ENCODE data around the gene HSBP1.
A peak's percentile ranks its signal among the peaks of the same experiment; 100 is the strongest.

Gene HSBP1

DNA sequence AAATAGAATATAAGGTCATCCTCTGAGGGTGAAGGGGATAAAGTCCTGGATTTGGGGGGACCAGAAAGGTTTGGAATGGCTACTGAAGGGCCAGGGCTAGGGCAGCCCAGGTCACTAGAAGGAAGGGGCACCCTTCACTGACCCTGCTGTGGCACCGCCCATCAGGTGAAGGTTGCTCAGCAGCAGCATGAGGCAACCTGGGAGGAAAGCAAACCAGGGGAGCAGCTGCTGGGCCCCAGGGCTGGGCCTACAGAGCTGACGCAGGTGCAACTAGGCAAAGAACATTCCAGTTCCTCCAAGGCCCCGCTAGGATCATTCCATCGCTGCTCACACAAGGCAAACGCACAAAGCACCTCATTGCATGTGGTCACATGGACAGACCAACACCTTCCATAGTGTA lies 3.4 kb upstream of the HSBP1 start:
- no peak for DNase-seq

DNA sequence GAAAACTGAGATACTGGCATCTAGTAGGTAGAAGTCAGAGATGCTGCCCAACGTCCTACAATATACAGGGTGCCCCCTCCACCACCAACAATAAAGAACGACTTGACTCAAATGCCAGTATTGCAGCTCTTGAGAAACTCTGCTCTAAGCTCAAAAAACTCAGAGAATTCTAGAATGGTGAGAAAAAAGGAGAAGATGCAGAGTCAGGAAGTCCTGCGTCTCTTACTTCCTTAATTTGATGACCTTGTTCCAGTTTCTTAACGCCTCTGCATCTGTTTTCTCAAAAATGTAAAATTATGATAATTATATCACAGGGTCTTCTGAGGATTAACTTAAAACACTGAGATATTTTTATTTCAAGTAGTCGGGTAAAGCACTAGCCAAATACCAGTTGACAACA lies 1.7 kb upstream of the HSBP1 start:
- no peak for DNase-seq

DNA sequence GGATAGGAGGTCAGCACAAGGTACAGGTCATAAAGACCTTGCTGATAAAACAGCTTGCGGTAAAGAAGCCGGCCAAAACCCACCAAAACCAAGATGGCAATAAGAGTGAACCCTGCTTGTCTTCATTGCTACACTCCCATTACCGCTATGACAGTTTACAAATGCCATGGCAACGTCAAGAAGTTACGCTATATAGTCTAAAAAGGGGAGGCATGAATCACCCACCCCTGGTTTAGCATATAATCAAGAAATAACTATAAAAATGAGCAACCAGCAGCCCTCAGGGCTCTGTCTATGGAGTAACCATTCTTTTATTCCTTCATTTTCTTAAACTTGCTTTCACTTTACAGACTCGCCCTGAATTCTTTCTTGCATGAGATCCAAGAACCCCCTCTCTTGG lies 1.0 kb upstream of the HSBP1 start:
- no peak for DNase-seq

DNA sequence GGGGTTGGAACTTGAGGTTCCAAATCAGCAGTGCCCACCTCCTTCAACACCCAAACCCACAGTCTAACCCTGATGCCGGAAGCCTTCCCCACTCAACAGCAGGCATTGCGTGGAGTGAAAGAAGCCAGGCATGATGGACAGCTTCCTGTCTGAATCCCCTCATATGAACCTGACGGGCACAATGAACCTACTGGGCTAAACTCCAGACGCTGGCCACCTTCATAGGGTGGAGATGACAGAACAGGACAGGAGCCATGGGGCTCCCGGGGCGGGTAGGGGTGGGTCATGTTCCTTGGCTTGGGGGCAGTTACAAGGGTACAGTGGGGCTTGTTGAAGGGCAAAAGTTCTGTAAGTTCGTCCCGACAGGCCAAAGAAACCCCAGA lies 460 bp upstream of the HSBP1 start:
- no peak for DNase-seq

DNA sequence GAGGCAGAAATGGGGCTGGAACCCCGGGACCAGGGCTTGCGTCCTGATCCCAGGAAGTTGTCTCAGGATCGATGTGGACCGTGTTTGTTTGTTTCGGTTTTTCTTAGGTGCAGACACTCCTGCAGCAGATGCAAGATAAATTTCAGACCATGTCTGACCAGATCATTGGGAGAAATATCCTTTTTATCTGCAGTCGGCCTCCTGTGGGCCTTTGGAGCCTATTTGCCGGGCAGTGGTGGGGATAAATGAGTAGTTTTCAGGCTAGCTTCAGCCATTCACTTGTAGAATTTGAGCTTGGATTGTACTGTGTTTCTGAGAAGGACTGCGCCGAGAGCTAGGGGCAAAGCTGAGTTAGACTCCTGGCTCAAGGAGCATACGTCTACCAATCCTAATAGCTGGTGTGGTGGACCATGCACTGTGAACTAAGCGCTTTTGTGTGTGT lies 816 bp downstream of the HSBP1 start:
- DNase-seq, result no peak

DNA sequence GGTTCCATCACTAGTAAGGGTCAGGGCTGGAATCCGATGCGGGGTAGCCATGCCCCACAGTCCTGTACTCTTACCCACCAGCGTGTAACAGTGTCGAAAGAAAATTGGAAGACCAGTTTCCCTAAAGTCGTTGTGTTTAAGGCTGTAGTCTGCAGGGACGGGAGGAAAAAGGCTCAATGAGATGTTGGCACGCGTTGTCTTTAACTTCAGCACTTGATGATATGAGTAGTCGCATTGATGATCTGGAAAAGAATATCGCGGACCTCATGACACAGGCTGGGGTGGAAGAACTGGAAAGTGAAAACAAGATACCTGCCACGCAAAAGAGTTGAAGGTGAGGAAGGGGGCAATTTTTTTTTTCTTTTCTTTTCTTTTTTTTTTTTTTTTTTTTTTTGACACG lies 1.3 kb downstream of the HSBP1 start:
- DNase-seq, result no peak

DNA sequence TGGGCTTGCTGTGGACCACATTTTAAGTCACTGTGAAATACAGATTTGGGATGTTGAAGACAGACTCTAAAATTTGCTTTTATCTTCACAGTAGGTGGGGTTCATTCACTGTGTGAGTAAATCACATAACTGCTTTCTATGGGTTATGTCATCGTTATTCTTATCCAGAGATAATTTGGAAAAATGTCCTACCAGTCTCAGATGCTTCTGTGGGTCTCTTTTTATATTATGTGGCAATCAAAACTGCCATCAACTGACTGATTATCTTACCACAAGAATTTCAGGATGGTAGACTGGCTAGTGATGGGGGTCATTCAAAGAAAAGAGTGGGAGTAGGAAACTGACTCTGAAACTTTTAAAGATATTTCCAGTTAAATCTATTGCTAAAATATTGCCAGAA lies 3.1 kb downstream of the HSBP1 start:
- DNase-seq, result no peak

DNA sequence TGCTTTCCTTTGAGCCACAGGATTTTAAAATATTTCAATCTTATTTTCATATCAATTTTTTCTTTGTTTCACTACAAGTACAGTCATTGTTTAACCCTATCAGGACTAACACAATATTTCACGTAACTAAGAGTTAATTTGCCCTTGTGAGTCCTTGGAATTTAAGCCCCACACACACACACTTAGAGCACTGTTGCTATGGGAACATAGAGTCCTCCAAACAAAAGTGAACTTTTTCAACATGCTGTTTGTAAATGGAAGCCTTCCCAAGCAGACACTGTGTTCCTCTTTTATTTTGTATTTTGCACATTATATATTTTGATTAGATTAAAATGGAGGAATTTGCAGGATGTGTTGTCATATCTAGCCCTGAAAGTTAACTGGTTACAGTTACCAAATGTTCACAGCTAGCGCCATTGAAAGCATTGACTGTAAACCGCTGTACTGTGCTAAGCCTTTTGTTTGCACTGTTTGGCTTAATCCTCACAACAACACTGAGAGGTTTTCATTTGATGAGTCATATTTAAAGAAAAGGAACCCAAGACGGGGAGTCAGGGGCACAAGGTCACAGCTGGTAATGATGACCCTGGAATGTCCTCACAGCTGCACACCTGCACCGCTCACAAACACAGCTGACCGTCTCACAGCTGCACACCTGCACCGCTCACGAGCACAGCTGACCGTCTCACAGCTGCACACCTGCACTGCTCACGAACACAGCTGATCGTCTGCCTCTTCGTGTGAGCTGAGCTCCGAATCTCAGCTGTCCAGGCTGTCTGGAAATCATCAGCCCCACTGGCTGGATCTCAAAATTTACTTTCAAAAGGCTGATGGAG lies 6.3 kb downstream of the HSBP1 start:
- no peak for DNase-seq

DNA sequence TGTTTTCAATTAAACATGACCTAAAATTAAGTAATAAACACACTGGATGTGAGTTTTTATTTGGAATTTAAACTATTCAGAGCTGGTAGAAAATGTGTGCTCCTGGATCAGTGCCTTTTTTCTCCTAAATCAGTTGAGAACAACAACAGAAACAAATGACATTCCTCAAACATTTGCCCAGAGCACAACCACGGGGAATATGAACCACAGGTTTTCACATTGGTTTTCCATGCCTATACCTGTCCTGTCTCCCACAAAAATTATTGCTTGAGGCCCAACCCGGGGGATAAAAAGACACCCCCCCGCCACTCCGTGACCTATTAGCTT lies 6.8 kb downstream of the HSBP1 start:
- DNase-seq, result no peak

DNA sequence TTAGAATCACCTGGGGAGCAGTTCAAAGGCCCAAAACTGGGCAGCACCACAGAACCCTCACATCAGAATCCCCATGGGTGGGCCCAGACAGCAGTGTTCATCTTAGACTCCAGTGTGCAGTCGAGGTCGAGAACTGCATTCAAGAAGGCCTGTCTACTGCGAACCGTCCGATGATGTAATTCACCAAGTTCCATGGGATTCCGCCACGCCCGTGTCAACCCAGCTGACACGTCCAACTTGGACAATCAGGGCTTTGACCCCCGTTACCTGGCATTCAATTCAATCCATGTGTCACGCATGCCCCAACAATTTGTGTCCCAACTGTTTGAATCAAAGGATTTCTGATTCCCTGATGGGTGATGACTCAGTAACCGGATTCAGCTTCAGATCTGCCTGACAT lies 9.2 kb downstream of the HSBP1 start:
- no peak for DNase-seq

DNA sequence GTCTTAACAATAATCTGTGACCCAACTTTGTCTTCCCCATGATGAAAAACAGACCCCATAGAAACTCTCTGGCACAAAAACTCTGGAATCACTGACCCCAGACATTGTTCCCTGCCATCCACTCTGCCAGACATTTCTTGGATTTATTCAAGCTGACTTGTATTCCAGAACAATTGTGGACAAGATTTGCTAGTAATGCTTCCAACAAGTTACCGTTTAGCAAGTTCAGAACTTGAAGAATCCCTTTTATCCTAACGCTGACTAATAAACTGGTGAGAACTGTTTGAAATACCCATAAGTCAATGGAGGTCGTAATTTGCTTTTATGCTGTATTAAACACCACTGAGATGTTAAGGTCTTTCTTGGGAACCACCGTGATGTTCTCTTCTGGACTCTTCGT lies 10.5 kb downstream of the HSBP1 start:
- DNase-seq, result no peak

DNA sequence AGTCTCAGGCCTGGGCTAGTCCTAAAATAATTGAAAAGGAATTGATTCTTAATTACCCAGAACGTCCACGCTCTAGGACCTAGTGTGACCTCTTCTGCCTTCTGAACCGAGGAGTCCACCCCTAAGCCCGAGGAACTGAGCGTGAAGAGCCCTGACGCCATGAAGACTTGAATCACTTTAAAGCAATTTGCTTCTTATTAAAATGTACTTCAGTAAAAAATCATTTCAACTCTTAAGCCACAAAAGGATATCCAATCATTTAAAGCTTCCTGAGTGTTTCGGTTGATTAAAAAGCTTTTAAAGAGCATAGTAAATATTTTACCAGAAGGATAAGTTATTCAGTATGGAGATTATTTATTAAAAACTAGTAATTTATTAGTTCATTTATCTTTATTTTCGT lies 11.6 kb downstream of the HSBP1 start:
- DNase-seq, result no peak

DNA sequence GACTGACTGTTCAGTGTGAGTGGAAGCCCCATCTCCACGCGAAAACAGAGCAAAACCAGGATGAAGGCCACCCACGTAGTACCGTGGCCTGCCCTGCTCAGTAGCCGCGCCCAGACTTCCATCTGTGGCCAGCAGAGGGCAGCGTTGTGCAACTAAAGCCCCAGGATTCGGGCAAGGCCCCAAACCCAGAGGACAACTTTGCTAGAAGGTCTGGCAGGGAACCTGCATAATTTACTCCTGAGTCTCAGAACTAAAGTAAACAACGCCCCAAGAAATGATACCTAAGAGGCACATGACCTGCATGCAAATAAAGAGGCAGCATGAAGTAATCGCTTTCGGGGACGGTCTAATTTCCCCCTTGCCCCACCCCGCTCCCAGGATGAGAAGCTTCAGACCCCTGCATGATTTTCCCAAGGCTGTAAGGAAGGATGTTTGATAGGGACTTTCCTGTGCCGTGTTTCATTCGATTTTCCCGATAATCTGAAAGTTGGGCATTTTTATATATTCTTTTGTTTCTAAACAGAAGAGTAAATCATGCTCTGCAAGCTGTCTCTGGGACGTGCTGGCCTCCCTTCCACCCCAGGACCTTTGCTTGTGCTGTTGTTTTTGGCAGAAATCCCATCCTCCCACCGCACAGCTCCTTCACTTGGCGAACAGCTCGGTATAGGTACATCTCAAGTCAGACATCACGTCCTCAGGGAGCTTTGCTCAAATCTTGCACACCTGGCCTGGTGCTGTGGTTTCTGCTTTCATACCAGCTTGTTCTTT lies 18.6 kb downstream of the HSBP1 start:
- DNase-seq, result peak in 1 of 2 experiments; percentile 61

DNA sequence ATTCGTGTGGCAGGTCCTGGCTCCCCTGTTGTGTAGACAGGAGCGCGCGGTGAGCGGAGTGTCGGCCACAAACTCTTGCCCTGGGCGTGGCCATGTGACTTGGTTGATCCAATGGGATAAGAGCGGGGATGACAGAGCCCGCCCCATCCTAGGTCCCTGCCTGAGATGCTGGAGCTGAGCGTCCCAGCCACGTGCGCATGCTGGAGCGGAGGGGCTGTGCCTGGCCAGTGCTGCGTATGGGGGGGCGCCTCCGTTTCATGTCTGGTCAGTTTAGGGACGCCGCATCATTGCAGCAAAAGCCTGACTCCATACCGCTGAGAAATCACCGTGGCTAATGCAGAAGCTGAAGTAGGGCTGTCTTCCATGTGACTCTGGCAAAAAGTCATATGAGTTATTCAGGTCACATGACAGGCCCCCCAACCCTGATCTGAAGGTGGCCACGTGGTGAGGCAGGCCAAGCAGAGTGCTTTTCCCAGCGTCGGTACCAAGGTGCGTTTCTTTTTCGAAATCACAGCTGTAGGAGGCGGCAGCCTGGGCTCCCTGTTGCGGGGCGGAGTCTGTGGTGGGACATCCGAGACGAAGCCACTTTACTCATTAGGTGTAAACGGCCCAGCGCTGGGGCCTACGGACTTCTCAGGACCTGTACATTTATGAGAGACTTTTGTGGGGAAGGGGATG lies 22.5 kb downstream of the HSBP1 start:
- no peak for DNase-seq

DNA sequence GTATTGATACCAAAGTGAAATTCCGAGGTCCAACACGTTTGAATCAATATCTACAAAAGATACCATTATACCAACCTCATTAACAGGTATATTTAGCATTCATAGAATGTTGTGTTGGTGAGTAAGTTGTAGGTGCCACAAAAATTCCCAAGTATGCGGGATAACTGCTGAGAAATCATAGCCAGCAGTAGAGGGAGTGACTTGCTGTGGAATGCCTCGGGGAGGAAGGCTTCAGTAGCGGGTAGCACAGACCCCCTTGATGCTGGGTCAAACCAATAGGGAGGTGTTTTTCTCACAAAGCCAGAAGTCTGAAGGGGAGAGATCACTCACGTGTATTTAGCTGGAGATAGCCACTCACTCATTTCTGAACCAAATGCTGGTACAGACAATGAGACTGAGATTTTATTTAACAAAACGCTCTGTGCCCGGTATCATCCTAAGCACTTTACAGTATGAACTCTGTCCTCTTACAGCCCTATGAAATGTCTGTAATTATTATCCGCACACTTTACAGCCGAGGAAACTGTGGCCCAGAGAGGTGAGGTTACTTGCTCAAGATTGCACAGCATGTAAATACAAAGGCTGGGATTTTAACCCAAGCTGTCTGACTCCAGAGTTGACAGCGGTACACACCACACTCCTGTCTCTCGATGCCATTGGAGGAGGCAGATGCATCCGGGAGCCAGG lies 23.1 kb downstream of the HSBP1 start:
- DNase-seq, result no peak

DNA sequence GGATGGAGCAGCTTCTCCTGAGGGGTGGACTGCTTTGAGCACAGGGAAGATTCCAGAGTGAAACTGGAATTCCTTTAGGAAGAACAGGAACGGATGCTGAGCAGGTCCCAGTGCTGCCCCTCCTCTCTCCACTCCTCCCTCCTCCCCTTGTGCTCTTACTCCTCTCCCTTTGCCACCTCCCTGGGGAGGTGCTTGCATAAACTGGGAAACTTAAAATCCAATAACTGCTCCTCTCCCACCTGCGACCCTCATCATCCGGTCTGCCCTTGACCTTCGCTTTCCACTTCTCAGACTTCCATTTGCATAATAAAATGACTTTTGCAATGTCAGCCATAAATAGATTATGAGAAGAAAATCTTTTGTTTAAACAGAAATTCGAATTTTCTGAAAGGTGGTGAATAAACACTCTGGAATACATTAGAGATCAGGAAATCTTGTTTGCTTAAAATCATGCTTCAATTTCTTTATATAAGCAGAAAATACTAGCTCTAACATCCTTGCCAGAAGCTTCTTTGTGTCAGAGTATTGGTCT lies 23.7 kb downstream of the HSBP1 start:
- DNase-seq, result no peak

DNA sequence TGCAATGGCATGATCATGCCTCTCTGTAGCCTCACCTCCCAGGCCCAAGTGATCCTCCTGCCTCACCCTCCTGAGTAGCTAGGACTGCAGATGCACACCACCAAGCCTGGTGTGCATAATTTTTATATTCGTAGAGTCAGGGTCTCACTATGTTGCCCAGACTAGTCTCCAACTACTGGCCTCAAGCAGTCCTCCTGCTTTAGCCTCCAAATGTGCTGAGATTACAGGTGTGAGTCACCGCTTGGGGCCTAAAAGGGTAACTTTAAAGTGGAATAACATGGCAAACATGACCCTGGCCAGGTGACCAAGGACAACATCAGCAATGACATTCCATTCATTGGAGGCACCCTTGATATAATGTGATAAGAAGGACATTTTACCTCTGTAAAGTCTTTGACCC lies 26.1 kb downstream of the HSBP1 start:
- DNase-seq, result no peak

DNA sequence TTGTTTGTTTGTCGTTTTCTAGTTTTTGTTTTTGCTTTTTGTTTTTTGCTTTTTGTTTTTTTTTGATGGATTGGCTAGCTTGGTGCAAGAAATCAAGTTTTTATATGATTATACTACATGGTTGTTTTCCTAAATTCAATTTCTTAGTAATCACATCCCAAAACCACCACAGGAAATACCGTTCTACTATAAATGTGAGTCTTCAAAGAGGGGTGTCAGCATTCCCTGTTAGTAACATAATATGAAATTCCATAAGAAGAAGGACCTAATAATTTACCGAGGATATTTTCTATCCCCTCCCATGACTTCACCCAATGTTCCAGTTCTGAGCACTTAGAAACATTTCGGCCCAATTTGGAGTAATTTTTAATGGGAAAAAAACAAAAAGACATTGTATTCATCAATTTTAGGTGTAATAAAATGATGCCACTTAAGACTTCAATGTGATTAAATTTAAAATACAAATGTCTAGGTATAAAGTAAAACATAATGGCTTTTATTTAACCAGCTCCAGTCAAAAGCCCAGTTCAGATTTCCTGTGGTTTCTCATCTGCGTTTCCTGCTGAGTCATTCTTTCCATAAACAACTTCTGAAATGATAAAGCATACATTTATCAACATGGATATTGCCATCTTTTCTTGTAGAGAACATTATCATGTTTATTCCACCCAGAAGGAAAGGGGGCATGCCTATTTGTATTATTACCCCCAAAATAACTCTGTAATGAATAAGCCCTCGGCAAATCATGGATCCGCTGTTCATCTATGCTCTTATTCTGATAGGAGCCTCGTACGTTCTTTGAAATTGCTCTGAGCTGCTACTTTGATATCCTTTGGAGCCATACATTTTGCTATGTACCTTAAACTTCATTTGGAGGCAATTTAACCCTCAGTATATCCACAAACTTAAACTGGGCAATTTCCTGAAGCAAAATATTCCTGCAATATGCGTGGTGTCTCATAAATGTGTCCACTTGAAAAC lies 28.1 kb downstream of the HSBP1 start:
- DNase-seq, result peak in 1 of 2 experiments; percentile 50

DNA sequence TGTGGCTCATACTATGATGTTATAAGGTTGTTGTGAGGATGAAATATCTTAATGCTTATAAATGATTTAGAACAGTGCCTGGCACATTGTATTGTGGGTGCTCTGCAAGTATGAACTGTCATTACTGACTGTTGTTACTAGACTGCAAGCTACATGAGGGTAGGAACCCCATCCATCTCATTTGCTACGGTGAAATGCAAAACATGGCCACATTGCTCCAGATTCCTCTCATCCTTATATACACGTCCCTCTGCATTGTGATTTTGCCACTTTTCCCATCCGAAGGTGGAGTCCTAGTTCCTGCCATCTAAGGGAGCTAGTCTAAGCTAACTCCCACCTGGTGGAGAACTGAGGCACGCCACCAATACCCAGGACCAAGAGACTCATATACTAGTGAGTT lies 29.8 kb downstream of the HSBP1 start:
- no peak for DNase-seq

DNA sequence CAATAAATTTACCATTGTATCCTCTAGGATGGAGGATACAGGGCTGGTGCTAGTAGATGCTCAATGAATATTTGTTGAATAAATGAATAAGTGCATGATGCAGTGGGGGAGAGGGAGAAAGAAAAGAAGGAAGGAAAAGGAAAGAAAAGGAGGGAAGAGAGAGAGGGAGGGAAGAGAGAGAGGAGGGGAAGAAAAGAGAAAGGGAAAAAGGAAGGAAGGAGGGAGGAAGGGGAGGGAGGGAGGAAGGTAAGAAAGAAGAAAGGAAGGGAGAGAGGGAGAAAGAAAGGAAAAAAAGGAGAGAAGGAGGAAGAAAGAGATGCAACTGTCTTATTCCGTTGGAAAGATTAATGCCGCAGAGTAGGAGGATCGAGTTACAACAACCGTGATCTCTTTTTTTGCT lies 30.4 kb downstream of the HSBP1 start:
- no peak for DNase-seq

DNA sequence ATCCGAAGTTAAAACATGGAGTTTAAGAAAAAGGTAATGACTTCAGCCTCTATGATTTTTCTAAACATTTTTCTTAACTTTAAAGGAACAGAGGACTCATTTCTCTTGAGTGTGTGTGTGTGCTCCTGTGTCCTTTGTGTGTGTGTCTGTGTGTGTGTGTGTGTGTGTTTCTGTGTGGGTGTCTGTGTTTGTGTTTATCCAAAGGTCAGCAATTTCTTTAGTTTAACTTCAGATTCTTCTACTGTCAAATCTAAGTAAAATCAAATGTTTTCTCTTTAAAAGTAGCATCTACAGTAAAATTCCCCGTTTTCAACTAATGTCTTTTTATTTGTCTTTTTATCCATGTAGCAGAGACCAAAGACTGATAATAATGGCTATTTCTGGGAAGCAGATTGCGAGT lies 31.8 kb downstream of the HSBP1 start:
- DNase-seq, result no peak

DNA sequence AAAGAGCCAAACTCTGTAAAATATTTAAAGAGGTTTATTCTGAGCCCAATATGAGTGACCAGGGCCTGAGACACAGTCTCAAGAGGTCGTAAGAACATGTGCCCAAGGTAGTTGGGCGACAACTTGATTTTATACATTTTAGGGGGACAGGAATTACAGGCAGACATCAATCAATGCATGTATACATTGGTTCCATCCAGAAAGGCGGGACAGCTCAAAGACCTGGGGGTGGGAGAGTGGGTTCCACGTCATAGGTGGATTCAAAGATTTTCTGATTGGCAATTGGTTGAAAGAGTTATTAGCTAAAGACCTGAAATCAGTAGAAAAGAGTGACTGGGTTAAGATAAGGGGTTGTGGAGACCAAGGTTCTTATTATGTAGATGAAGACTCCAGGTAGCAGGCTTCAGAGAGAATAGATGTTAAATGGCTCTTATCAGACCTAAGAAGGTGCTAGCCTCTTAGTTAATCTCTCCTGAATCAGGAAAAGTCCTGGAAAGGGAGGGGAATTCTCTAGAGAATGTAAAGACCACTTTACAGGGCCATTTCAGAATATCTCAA lies 32.4 kb downstream of the HSBP1 start:
- DNase-seq, result no peak

Measured in SW 1271 (cell line).